ENCODE results near the gene ANKS1A.

The ANKS1A gene

GRCh38 chr6:35062676-35063574 lies 173.9 kb downstream of the ANKS1A start:
- in situ Hi-C loops (cut with MboI; ENCODE audit: low sequenced_read_pairs), result no loop called here

GRCh38 chr6:35063701-35064280 lies 174.7 kb downstream of the ANKS1A start:
- in situ Hi-C loops (cut with MboI; ENCODE audit: low sequenced_read_pairs), result no loop called here

- in situ Hi-C loops (cut with MboI; ENCODE audit: low sequenced_read_pairs), result no loop called here
Observed at GRCh38 chr6:35064290-35064689, 175.2 kb downstream of the ANKS1A start.

GRCh38 chr6:35064757-35065440 lies 175.8 kb downstream of the ANKS1A start:
- in situ Hi-C loops (cut with MboI; ENCODE audit: low sequenced_read_pairs), result no loop called here

- in situ Hi-C loops (cut with MboI; ENCODE audit: low sequenced_read_pairs), result no loop called here
Observed at GRCh38 chr6:35065441-35065800, 176.4 kb downstream of the ANKS1A start.

GRCh38 chr6:35065870-35066269 lies 176.8 kb downstream of the ANKS1A start:
- in situ Hi-C loops (cut with MboI; ENCODE audit: low sequenced_read_pairs), result no loop called here

GRCh38 chr6:35067234-35067633 lies 178.2 kb downstream of the ANKS1A start:
- in situ Hi-C loops (cut with MboI; ENCODE audit: low sequenced_read_pairs), result no loop called here

- in situ Hi-C loops (cut with MboI; ENCODE audit: low sequenced_read_pairs), result no loop called here
Observed at GRCh38 chr6:35068206-35068605, 179.2 kb downstream of the ANKS1A start.

- in situ Hi-C loops (cut with MboI; ENCODE audit: low sequenced_read_pairs), result no loop called here
Observed at GRCh38 chr6:35068644-35069043, 179.6 kb downstream of the ANKS1A start.

- in situ Hi-C loops (cut with MboI; ENCODE audit: low sequenced_read_pairs), result no loop called here
Observed at GRCh38 chr6:35069262-35069661, 180.2 kb downstream of the ANKS1A start.

GRCh38 chr6:35070111-35070510 lies 181.1 kb downstream of the ANKS1A start:
- in situ Hi-C loops (cut with MboI; ENCODE audit: low sequenced_read_pairs), result no loop called here

- in situ Hi-C loops (cut with MboI; ENCODE audit: low sequenced_read_pairs), result no loop called here
Observed at GRCh38 chr6:35071347-35071994, 182.4 kb downstream of the ANKS1A start.

GRCh38 chr6:35072051-35072697 lies 183.1 kb downstream of the ANKS1A start:
- in situ Hi-C loops (cut with MboI; ENCODE audit: low sequenced_read_pairs), result no loop called here

- in situ Hi-C loops (cut with MboI; ENCODE audit: low sequenced_read_pairs), result no loop called here
Observed at GRCh38 chr6:35072698-35073055, 183.6 kb downstream of the ANKS1A start.

- in situ Hi-C loops (cut with MboI; ENCODE audit: low sequenced_read_pairs), result no loop called here
Observed at GRCh38 chr6:35073211-35073610, 184.2 kb downstream of the ANKS1A start.

GRCh38 chr6:35073766-35074471 lies 184.9 kb downstream of the ANKS1A start:
- in situ Hi-C loops (cut with MboI; ENCODE audit: low sequenced_read_pairs), result no loop called here

GRCh38 chr6:35076997-35077712 lies 188.1 kb downstream of the ANKS1A start:
- in situ Hi-C loops (cut with MboI; ENCODE audit: low sequenced_read_pairs), result no loop called here

- in situ Hi-C loops (cut with MboI; ENCODE audit: low sequenced_read_pairs), result no loop called here
Observed at GRCh38 chr6:35077713-35078105, 188.7 kb downstream of the ANKS1A start.

- in situ Hi-C loops (cut with MboI; ENCODE audit: low sequenced_read_pairs), result no loop called here
Observed at GRCh38 chr6:35078226-35078850, 189.3 kb downstream of the ANKS1A start.
